Measurements from ENCODE around the gene PIK3C2G.

The PIK3C2G gene

DNA sequence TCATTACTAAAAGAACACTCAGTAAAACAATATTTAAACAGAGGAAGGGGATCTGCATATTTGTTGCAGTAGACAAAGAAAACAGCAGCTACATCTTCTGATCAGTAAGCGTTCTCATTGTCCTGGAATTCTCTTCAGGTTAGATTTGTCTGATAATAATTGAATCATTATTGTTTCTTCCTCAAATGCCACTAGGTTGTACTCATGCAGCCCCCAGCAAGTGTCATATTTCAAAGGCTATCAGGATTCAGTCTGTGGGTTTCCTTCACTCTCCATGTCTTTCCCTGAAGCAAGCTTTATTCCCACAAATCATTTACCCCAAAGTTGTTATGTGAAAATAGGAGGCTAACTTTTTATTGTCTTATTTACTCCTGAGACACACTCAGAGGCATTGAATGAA, 14.7 kb downstream of the PIK3C2G start:
- DNase-seq: no peak

DNA sequence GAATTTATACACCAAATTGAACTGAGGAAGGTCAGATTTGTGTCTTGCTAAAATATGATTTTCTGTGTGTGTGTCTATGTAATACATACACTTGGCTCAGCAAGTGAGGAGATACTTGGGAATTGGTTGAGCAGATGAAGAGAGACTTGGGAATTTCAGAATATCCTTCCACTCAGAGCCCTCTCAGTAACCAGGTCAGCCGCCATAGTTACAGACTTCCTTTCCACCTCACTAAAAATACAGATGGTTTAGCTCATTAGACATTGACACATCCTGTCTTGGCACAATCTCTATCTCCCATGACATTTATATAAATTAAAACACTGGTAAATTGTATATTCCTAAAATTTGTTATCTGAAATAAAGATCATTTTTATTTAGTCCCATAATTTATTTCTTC, 15.9 kb downstream of the PIK3C2G start:
- no peak for DNase-seq

DNA sequence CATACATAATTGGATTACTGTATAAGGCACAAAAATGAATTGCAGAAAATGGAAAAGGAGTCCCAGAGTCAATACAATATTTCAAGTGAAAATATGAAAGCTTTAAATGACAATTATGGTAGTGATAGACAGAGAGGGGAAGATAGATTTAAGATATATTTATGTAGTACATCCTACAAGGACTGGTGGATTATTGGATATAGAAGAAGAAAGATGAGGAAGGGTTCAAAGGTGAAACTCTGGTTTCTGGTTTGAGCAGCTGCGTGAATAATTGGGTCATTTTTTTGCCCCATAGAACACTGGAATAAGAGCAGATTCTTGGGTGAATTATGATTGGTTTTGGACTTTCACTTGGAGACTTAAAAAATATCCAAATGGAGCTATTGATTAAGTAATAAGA, 19.4 kb downstream of the PIK3C2G start:
- DNase-seq: no peak

DNA sequence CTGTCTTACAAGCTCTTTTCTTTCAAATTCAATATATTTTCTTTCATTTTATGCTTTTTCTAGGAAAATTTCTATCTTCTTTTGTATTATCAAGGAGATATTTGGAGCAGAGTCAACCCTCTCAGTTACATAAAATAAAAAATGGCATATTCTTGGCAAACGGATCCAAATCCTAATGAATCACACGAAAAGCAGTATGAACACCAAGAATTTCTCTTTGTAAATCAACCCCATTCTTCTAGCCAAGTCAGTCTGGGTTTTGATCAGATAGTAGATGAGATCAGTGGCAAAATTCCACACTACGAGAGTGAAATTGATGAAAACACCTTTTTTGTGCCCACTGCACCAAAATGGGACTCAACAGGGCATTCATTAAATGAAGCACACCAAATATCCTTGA, 20.6 kb downstream of the PIK3C2G start:
- DNase-seq: no peak

DNA sequence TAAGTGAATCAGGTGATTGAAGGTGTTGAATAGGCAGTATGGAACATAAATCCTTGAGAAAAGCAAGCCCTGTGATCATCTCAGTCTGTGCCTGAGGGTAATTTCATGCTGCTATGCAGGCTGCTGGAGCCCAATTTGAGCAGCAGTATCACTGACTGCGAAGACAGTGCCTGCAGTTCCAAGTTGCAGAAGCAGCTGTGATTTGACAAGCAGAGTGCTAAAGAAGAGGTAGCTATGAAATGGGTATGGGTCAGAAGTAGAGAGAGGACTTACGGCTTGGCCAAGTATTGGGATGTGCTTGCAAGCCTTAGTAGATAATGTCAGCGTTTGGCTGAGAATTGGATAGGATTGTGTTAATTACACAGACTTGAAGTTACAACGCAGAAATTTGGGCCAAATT, 22.5 kb downstream of the PIK3C2G start:
- DNase-seq: no peak

DNA sequence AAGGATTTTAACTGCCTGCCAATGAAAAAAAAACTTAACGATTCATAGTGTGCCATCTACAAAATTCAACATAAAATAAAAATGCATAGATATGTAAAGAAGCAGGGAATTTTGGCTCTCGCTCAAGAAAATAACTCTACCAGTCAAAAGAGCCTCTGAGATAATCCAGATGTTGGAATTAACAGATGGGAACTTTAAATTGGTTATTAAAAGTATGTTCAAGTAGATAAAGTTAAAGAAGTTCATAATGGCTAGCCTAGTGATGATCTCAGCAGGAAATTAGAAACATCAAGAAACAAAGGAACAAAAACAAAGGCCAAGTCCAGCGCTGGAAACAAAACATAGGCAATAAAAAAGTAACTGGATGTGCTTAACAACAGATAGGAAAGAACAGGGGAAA, 23.1 kb downstream of the PIK3C2G start:
- no peak for DNase-seq

DNA sequence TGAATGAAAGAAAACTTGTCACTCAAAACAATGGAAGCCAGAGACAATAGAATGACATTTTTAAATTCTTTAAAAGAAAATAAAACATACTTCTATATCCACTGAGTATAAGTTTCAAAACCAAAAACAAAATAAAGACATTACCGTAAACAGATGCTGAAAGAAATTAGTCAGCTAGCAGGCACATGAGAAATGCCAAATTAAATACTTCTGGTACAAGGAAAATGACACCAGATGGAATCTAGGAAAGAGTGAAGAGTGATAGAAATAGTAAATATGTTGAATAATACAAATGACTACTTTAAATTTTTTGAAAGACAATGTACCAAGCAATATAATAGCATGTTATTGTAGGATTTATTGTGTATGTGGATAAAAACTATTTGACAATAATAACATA, 23.8 kb downstream of the PIK3C2G start:
- DNase-seq: no peak

DNA sequence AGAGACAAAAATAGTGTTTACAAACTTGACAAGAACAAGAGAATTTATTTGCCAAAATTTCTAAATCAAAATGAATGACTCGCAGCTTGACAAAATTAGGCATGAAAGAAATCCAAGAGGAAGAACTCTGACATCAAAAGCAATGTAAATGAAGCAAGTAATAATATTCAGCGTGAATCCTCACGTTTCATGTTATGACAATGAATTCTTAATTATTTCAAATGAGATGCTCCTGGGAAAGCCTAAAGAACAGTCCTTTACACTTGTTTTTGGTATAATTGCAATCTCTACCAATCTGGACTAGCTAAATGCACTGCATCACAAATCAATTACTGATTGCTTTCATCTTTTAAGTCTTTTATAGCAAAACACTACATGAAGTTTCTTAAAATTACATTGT, 29.1 kb downstream of the PIK3C2G start:
- no peak for DNase-seq

DNA sequence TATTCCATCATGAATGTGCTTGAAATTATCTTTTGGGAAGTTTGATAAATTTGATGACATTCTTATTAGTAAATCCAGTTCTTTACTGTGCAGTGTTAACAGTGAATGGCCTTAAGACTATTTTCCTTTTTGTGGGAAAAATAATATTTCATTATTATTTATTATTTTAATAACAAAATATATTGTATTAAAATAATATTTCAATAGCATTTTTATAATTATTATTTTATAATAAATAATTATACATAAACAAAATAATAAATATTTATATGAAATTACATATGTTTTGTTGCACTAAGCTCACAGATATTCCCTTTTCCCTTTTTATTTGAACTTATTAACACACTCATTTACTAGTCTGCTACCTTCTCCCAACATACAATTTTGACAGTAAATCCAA, 33.6 kb downstream of the PIK3C2G start:
- no peak for DNase-seq

DNA sequence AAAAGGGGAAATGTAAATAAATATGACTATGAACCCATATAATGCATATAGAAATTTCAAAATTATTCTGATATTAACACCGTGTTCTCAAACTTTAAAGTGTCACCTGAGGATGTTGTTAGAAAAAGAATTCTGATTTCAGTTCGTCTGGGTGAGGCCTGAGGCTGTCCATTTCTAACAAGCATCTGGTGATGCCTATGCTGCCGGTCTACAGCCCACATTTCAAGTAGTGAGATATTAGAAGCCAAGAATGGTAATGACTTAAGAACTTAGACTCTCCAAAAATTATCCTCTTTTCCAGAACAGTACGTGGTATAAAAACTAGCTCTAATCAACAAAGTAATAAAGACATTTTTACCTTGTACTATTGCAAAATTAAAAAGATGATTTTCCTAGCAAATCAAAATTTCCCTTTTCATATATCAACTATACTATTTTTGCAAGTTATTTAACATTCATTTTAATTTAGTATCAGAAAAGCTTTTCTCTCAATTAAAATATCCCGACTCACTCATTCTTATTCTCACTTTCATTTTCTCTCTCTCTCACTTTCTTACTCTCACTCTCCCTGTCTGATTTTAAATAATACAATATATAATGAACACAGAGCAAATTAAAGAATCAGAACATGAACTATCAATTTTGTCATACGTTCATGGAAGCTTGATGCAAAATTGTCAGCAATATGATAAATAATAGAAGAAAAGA, 35.0 kb downstream of the PIK3C2G start:
- DNase-seq: no peak

DNA sequence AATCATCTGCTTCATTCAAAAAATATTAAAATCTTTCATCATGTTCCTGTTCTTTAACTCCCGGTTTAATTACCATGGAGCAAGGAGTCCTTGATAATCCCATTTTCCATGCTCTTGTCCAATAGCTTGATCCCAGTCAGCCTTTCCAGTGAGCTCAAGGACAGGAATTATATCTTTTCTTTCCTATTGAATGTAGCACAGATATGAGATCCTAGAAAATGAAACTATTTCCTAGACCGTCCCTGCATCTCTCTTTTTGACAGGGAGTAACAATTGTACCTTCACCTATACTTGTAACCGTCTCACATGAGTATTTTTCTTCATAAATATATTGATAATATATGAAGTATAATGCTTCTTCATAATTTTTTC, 35.6 kb downstream of the PIK3C2G start:
- DNase-seq: no peak

DNA sequence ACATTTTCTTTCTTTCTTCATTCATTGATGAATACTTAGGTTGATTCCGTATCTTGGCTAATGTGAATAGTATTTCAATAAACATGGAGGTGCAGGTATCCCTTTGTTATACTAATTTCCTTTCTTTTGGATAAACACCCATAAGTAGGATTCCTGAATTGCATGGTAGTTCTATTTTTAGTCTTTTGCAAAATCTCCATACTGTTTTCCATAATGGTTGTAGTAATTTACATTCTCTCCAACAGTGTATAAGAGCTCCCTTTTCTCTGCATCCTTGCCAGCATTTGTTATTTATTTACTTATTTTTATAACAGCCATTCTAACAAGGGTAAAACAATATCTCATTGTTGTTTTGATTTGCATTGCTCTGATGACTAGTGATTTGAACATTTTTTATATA, 36.6 kb downstream of the PIK3C2G start:
- no peak for DNase-seq

DNA sequence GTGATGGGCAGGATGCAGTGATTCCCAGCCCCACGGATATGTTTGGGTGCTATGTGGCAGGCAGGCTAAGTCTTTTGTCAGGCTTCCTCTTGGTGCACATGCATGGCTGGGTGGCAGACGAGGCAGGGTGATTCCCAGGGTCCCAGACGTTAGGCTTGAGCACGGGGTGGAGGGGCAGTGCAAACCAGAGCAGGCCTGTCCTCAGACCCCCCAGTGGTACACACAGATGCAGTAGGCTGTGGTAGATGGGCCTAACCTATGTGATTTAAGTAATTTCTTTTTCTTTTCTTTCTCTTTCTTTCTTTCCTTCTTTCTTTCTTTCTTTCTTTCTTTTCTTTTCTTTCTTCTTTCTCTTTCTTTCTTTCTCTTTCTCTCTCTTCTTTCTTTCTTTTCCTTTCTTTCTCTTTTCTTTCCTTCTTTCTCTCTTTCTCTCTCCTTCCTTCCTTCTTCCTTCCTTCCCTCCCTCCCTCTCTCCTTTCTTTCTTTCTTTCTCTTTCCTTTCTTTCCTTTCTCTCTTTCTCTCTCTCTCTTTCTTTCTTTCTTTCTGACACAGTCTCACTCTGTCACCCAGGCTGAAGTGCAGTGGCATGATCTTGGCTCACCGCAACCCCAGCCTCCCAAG, 41.6 kb downstream of the PIK3C2G start:
- DNase-seq: no peak

DNA sequence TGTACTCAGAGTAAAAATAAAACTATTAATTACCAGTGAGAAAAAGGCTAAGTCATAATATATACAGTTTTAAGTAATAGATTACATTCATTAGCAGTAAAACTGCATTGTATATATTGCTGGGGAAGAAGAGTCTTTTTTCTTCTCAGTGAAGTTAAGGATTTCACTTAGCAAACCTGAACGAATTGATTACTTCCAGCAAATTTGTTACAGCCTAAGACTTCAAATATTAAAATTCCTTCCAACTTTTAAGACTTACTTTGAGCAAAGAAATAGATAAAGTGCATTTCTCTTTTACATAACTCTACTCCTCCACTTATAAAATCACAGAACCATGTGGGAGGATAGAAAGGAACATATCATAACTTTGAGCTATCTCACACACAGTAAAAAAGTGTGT, 43.3 kb downstream of the PIK3C2G start:
- DNase-seq: no peak

DNA sequence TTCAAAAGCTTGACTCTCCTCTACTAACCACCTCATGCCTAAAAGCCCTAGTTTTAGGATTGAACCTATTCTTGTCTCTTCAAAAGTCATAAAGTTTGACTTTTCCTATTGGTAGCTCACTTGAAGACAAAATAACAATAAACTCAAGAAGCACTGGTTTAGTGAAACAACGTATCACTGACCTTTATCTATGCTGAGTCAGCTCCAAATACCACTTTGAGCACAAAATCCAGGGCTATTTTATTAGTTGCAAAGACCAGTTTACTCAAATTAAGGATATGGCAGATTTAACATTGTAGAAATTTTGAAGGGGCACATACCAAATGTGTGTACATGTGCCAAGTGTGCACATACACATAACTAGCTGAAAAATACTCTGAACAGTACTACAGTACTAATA, 45.0 kb downstream of the PIK3C2G start:
- no peak for DNase-seq

DNA sequence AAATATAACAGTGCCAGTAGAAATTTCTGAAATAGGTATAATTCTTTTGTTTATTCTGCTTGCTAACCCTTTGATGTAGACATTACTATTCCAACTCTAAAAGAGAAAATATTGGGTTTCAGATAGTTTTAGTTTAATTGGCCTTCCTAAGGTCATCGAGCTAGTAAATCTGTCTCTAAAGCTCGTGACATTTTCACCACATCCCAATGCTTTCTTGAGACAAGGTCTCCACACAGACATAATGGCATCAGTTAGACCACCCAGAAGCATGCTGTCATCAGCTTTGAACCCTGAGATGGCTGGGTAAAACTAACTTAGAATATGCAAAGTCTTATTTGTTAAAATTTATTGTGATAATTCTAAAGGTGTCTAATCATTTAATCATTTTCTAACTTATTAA, 52.0 kb downstream of the PIK3C2G start:
- no peak for DNase-seq

DNA sequence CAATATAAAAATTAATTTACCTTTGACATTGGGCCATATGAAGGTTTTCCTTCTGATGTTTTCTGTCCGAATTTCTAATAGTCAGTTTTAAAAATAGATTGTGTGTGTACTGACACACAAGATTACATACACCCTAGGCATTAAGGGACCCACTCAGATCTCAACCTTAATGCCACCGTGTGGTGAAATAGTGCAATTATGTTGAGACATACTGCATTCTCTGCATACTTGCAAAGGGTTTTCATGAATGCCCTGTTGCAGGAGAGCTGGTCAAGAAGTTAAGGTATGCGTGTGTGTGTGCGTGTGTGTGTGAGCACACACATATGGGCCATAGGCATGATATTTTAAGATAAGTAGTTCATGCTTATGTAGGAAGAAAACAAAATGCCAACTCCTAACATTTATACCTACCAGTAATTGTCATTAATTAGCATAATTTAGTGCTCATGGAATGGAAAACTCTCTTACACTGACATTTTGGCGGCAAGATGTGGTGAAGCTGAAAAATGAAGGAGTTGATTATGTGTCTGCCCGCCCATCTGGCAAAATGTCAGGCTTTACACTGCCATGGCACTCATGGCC, 58.8 kb downstream of the PIK3C2G start:
- no peak for DNase-seq

DNA sequence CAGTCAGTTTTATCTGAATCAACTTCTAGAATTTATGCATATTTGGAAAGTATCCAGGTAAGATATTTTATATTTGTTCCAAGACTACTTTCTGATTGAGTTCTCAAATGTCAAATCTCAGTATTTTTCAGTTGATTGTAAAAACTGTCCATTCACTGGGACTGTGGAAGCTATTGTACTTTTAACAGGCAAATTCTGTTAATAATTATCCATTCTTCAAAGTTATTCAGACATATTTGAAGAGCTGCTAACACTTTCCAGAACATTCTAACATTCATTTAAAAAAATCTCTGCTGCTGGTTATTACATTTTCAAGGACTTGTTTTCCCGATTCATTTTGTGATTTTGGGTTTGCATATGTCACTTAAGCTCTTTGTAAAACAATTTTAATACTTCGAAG, 59.7 kb downstream of the PIK3C2G start:
- DNase-seq: no peak

DNA sequence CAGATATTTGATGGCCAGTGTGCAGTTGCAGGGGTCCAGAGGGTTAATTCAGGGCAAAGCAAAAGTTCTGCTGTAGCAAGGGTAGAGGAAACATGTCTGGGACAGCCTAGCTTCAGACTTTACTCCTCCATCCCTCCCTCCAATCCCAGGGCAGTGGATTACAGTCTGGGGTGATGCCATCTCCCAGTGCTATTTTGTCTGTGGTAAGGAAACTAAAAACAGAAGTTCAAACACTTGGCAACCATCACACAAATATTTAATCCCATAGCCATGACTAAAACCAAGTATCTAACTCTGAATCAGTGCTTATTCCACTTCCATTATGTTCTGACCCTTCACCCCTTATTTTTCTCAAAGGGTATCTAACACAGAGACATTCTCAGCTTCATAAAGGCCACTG, 61.8 kb downstream of the PIK3C2G start:
- no peak for DNase-seq

DNA sequence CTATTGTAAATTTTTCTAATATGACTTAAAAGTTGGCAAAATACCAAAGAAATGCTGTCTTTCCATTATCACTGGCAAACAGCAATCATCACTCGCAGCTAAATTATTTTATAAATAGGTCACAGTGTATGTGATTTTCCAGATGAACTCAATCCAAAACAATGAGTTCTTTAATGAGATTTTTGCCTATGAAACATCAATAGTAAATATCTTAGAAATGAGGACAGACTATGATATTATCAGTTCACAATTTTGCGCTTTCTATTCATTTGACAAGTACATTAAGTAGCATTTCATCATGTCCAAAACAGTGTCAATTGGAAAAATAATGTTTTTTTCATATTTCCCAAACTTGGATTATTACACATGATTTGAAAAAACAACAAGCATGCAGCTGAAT, 65.7 kb downstream of the PIK3C2G start:
- DNase-seq: no peak

DNA sequence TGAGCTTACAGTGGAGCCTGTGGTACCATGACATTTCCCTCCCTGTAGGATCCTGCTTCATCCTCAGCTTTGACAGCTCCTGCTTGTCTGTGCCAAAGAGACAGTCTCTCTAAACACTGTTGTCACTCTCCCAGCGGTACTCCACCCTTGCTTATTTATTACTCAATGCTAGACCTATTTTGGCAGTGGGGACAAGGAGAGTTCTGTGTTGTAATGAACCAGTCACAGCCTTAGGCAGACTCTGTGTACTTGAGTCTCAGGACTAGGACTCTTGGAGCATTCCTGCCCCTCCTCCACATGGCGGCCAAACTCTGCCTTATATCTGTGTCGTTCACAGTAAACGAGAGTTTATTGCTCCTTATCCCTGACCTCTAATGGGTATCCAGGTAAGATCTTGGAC, 70.9 kb downstream of the PIK3C2G start:
- DNase-seq: no peak

DNA sequence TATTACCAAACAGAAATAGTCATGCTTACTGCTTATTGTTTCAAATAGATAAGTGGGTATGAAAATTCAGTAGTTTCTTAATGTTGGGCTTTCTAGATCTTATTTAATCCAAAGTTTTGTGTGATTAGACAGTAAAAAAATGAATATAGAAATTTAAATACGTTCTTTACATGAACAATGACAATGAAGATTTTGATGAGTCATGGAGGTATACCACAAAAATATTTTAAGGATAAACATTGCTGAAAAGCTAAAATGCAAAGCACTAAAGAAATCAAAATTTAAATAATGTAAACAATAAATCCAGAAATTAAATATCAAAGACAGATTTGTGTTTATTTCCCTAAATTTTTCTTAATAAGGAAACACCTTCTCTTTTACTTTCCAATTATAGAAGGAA, 78.3 kb downstream of the PIK3C2G start:
- DNase-seq: no peak

DNA sequence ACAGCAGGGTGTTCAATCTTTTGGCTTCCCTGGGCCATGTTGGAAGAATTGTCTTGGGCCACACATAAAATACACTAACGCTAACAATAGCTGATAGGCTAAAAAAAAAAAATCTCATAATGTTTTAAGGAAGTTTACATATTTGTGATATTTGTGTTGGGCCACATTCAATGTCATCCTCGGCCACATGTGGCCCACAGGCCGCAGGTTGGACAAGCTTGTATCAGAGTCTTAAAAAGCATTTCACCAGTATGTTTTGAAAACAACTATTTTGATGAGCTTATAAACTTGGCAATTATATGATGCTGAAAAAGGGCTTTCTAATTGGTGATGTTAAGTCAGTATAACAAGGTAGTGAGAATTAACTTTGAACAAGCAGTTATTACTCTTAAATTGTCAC, 78.9 kb downstream of the PIK3C2G start:
- no peak for DNase-seq

DNA sequence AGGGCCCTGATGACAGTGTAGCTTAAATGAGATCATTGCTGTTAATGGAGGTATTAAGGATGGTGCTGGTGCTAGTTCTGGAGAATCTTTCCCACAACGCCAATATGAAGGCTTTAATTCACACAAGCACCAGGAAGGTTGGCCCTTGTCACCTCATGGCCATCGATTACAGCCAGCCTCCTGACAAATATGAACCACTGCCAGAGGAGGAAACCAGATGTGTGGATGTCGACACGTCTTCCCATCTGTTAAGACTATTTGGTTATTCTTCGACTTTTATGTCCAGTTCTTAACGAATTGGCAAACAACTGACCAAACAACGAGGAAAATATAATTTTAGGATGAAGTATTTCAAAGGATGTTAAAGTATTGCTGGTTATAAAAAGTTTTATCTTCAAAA, 79.5 kb downstream of the PIK3C2G start:
- DNase-seq: no peak

DNA sequence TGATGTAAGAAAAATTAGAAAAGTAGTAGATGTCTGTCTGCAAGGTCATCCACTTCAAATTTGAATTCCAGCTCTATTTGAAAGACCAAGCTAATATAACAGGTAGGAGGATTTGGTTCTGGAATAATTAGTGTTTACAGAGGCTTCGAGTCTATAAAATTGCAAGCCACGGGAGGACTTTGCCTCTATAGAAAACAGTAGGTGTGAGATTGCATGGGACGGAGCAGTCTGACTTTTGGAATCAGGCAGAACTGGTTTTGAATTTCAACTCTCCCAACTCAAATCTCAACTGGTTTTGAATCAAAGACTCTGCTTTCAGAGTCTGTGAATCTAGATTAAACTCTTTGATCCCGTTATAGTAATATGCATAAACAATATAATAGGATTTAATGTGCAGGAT, 82.4 kb downstream of the PIK3C2G start:
- DNase-seq: no peak
